NCI-H526 treated with DMSO at 0.1 percent for 48 hours (cell line): Measurements from ENCODE around the gene PLEKHA1.

Source experiments
- DNase-seq: peaks from one replicate; lab custom pipeline; 2025; lab: John Stamatoyannopoulos, UW

PLEKHA1 gene

DNA sequence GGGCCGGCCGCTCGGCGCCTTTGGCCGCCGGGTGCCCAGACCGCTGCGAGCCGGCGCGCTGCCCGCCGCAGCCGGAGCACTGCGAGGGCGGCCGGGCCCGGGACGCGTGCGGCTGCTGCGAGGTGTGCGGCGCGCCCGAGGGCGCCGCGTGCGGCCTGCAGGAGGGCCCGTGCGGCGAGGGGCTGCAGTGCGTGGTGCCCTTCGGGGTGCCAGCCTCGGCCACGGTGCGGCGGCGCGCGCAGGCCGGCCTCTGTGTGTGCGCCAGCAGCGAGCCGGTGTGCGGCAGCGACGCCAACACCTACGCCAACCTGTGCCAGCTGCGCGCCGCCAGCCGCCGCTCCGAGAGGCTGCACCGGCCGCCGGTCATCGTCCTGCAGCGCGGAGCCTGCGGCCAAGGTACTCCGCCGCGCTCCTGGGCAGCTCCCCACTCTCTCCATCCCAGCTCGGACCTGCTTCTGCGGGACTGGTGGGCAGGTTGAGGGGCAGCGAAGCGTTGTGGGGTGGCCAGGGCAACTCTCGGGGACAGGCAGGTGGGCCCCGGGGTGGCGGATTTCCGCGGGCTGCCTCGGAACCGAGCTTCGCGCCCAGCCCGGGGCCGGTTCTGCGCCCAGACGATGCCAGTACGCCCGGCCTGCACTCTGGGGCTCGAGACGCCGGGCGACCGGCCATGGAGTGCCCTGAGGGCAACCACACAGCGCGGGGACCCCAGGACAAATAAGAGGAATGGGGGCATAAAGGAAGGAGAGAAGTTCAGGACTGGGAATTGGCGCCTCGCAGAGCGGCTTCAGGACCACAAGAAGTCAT is 87.4 kb downstream of the PLEKHA1 start:
- peak; percentile 9 for DNase-seq

DNA sequence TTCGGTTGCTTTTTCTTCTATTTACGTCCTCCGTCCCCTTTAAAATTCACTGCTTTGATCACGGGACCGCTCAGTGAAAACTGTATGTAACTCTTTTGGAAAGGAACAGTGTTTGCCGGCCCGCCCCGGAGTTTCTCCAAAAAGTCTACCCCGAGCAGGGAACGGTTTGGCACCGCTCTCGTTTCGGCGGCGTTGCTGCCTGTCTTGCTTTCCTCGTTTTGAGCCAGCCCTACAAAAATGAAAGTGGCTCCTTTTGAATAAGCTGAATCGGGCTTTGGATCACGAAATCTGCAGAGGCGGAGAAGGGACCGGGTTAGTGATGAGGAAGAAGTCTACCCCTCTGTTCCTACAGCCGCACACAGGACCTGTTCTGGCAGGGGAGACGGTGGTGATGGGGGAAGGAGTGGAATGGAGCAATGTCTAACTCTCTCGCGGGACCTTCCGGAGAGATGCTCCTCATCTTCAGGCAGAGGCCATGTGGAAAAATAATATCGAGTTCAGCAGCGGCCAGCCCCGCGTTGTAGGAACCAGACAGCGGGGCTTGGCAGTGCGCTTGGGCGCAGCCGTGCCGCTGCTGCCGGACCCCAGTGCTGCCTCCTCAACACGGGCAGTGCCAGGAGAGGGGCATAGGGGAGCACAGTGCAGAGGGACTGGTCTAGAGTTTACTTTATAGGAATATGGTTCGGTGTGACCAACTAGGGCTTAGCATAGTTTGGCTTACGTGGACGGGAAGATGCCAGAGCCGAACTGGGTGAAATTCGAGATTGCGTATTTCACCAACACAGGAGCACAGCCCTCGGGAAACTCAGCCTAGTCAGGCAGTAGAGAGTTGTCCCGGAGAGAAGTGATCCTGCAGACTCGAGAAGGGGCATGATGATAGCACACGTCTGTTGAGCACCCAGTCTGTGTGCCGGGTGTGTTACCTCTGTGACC is 88.3 kb downstream of the PLEKHA1 start:
- DNase-seq: no peak

DNA sequence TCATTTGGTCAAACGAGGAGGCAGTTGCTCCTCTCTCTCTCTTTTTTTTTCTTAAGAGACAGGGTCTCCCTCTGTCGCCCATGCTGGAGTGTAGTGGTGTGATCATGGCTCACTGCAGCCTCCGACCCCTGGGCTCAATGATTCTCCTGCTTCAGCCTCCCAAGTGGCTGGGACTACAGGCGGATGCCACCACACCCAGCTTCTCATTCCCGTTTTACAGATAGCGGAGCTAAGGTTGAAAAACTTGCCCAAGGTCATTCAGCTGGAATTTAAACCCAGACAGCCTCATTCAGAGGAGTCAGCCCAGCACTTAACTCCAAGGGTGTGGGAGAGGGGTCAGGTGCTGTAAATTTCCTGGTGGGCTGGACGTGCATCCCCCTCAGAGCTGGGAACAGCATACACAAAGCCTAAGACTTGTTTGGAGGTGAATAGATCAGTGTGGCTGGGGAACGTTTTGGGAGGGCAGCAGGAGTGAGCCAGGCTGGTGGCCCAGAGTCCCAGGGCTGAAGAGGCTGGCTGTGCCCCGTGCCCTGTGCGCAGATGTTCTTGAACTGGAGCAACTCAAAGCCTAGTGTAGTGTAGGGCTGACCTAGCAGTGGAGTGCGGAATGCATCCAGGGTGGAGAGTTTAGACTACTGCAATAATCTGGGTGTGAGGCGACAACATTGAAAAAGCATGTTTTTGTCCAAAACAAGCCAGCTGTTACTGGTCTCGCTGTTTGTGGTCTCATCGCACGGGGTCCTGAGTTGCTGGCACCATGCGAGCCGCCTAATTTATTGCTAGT is 89.2 kb downstream of the PLEKHA1 start:
- DNase-seq: no peak

DNA sequence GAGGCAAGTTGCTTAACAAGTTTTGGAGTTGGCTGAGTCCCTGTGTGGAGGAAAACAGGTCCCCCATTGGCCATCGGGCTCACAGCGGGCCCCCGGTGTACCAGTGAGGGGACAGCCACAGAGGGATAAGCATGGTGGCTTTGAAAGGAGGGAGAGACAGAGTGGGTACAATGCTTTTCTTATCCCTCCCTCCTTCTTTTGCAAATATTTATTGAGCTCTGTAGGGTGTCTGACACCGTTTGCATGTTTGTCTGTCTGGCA is 89.7 kb downstream of the PLEKHA1 start:
- DNase-seq: no peak

DNA sequence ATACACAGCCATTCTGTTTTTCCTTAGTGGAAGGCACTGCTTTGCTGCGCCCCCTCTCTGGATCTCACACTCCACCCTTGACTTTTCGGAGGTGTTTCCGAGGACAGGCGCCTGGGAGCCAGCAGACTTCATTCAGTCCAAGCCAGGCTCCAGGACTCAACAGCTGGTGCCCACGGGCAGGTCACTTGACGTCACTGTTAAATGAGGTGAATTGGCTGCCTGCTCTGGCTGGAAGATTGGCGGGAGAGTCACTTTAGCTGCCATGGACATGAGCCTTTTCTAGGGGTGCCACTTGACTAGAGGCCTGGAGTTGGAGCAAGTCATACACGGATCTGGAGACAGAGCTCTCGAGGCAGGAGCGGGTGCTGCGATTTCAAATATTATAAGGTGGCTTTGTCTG is 90.1 kb downstream of the PLEKHA1 start:
- no peak for DNase-seq

DNA sequence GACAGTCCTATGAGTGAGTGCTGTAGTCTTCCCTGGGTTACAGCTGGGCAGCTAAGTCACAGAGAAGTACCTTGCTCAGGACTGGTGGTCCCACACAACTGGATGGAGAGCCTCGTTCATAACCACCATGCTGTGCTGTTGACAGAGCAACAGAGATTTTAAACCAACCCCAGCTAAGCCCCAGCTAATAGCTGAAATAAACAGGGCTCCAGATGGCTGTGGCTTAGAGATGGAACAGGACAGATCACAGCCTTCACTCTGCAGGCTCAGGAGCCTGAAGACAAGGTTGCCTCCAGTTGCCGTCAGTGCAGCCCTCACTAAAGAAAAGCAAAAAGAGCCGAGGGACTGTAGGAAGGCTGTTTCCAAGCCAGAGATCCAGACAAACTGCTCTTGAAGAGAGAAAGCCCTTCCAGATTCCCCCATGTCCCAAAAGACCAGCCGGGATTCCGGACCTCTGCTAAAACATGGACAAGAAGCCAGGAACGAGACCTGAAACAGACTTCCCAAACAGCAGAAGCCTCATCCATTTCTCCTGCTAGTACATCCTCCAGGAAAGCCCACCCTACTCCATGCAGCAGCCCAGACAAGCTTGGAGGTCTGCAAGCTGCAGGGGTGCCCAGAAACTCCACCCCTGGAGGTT is 91.0 kb downstream of the PLEKHA1 start:
- DNase-seq: no peak

DNA sequence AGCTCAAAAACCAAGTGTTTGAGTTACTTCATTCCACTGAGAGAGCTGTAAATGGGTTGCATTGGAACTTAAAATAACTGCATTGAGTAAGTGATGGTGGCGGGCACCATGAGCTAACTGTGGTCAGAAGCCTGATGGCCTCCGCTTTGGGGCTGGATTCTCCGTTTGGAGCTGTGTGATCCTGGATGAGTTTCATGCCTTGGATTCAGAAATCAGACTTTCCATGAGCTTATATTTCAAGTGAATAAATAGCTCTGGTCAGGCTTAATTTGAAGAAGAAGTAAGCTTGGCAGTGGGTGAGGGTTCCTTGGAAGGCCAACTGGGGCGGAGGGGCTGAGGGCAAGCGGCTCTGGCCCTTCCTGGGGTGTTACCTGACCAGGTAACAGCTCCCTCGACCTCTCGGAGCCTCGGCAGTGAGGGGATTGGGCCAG is 92.5 kb downstream of the PLEKHA1 start:
- no peak for DNase-seq

DNA sequence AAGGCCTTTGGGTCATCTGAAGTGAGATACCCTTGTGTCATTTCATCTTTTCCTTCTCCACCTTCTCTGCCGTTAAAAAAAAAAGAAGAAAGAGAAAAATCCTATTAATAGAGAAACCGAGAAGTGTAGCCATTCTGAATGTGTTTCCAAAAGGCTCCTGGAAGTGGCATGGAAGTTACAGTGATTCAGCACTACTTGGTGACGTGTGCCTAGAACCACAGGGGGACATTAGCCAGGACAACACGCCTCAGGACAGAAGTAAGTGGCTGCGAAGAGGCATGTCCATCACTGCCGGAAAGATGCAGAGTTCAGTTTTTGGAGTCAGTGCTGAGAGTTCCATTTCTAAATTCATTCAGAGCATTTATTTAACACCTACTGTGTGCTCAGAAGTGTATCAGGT is 93.2 kb downstream of the PLEKHA1 start:
- DNase-seq: no peak

DNA sequence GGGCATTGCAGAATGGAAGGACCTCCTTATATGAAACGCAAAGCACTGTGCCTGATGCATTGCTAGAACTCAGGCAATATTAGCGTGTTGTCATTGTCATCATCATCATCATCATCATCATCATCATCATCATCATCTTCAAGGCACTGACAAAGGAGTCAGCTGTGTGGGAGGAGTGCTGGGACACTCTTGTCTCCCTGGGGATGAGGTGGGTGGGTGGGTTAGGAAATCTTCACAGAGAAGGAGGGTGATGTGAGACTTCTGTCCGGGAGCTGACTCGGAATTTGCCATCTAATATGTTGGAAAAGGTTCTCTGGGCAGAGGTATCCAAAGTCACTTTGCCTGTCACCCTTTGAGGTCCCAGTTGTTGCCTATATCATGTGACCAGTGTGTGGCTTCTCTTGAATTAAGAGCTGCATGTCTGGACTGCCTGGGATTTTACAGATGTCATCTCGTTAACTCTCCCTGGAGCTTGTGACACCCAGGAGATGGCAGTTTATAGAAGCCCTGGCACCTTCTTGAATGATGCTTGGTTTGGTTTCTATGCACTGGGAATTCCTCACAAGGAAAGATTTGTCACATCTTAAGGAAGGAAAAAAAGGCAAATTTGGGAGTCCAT is 93.9 kb downstream of the PLEKHA1 start:
- no peak for DNase-seq

DNA sequence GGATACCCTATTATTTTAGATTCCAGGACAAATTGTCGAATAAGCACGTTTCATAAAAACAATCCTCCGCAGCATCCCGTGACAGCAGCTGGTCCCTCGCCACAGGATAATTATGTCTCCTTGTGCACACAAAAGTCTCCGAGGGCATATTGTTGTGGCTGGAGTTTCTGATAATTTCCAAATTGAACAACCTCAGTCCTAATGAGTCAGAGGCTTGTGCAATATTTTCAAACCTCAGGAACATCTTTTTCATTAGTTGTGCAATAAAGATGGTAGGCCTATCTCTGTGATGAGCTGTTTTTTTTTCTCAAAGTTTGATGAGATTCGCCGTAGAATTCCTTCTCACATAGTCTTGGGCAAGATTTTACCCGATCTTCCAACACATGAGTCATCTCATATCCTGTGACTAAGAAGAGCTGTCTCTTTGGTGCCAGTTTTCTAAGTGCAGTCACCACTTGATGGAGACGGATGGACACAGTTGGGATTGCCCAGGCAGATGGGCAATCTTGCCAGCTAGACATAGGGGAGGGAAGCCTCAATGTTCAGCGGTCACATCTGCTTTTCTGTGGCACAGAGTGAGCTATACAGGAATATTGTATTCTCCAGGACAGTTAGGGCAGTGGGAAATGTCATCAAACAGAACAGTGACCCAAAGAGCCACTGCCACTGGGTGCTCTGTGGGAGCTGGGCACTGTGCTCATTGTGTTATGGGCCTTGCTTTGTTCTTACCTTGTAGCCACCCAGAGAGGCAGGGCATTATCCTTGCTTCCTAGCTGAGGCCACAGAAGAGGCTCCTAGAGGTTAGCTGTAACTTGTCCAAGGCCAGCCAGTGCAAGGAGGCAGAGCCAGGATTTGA is 94.6 kb downstream of the PLEKHA1 start:
- DNase-seq: no peak

DNA sequence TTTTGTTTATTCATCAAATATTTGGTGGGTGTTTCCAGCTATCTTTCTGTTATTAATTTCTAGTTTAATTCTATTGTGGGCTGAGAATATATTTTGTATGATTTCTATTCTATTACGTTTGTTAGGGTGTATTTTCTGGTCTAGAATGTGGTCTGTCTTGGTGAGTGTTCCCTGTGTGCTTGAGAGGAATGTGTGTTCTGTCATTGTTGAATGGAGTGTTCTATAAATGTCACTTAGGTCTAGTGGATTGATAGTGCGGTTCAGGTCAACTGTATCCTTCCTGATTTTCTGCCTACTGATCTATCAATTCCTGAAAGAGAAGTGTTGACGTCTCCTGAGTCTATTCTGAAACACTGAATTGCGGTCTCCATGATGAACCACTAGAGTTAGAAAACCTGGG is 95.3 kb downstream of the PLEKHA1 start:
- no peak for DNase-seq

DNA sequence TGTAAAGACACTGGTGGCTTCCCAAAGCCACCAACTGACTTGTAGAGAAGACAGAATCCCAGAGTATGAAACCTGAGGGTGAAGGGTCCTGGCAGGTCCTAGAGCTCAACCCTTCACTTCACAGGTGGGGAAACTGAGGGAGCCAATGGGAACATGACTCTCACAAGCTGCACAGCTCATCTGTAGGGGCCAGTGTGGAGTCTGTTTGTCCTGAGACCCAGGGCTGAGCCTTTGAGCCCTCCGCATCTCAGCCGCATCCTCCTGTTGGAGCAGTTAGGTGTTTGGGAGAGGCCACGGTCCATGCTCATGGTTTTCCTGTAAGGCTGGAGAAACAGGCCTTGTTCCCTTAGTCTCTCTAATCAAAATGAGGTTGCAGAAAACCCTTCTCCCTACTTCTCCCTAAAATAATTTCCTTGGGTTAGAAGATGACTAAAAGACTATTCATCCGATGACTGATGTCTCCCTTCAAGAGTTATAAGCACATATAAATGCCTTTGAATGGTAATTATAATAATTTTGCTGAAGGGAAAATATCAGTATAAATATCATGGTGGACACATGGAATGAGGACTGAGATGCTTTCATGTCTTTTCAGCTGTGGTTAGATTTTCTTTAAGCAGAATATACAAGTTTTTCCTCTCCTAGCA is 97.1 kb downstream of the PLEKHA1 start:
- DNase-seq: no peak

DNA sequence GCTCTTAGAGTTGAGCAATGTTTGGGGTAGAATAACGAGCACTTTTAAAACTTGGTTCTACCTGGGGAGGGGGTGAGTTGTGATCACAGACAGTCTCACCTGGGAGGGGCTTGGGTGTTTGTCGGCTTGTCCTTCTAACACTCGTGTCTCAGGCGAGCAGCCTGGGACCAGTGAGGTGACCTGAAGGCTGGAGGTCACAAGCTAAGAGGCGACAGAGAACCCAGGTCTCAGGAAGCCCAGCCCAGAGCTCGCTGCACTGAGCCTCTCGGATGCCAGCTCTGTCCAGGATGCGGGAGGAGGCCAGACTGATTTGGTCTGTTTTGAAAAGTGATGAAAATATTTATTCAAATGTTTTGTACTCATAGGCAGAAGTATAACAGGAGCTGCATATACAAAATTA is 98.6 kb downstream of the PLEKHA1 start:
- DNase-seq: no peak

DNA sequence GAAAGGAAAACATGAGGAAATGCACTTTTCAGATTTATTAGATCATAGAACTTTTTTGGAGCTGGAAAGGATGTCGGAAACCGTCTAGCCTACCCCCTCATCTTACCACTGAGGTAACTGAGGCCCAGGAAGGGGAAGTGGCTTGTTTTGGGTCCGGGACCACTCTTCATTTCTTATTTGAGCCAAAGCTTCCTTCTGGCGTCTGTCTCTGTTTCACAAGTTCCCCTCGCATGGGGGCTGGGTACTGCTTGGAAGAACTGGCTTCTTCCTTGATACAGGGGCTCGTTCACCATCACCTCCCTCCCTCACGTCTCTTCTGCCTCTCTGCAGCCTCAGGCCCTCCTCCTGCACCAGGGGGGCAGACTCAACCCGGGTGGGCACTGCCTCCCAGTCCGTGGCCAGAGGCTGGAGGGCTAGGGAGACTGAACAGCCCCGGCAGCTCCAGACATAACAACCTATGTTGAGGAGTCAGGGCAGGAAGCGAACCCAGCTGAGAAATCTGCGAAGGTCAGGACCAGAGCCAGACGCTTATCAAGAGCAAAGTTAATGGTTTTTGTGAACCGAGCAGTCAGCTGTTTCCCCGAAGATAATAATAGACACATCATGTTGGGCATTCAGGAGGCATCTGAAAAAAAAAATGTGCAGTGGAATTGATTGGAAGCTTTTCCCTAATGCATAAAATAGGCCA is 99.8 kb downstream of the PLEKHA1 start:
- DNase-seq: no peak

DNA sequence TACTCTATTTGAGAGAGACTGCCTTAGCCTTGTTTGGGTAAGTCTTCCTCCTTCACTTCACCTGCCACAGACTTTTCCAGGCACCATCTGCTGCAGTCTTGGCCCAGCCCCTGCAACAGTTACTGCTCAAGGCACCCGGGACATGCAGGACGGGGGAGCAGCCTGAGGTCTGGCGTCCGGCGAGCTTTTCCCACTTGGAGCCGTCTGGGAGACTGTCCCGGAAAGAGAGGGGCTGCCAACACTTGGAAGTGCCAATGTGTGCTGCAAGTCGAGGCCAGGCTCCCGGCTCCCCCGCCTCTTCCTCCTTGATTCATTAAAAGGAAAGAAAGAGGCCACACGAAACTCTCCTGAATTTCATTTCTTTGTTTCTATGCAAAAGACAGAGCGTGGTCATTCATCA is 100.6 kb downstream of the PLEKHA1 start:
- DNase-seq: peak; percentile 54

DNA sequence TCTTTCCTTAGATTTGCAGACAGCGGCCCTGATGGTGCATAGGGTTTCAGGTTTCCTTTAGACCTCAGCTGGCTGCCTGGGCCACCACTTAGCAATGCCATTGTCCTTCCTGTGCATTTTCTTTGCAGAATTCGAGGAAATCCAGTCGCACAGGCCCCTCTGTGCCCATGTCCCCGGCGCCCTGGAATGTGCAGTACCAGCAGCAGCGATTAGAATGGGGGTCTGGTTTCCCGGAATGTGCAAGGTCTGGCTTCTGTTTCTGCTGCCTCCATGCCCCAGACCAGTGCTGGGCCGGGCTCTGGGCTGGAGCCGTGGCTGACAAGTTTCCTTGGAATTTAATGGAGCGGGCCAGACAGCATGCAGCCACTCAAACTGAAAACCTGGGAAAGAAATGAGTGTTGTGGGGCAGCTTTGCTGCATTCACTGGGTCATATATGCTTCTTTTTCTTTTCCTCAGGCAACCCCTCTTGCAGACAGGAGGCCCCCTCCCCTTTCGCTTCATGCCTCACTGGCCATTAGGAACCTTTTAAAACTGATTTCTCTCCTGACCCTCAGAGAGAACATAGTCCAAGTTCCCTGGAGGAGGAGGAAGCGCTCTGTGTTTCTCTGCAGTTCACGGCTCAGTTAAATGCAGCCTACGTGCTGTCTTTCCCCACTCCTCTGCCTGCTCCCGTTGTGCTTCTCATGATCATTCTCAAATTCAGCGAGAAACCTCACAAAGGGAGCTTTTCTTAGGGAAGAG is 101.3 kb downstream of the PLEKHA1 start:
- DNase-seq: no peak

DNA sequence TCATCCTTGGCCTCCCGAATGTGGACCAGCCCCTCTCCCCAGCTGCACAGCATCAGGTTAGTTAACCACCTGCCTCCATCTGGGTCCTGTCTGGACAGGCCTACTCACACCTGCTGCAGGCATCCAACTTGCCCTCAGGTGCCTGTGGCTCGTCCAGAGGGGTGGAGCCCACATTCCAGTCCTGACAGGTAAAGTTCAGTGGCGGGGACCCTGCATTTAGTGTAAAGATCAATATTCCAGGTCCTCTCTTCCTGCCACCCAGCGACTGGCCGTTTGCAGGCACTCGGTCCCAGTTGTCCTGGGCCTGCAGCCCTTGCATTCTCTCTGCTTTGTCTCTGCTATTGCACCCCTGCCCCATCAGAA is 101.8 kb downstream of the PLEKHA1 start:
- peak; percentile 78 for DNase-seq

DNA sequence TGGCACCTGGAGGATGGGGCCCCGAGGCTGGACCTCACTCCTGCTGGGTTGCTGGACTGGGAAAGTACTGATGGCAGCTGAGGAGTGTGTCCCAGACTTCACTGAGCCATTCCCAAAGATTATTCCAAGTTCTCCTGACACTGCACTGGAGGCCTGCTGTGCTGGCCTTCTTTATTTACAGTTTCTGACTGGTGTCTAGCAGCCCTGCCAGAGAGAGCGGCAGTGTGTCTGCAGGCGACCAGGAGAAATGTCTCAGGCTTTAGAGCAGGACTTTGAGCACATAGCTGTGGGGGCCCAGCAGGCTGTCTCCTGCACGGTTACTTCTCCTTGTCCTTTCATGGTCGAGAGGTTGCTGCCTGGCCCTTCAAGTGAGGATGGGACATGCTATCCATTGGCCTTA is 102.9 kb downstream of the PLEKHA1 start:
- DNase-seq: no peak

DNA sequence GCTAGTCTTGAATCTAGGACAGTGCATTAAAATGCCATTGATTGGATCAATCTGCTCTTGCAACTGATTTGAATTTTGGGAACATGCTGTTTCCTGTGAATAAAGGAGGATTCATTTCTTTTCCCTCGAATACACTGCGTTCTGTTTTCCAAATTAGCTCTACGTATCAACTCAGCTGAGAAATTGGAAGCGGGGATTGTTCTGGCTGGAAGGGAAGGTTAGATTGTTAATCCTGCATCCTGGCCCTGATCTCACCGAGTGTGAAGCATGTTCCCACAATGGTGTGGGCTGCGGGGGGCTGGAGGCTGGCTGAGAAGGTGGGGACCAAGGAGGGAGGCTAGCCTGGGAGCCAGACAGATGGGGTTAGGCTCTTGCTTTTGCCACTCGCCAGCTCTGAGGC is 104.5 kb downstream of the PLEKHA1 start:
- DNase-seq: no peak
